Keratinocyte (primary cell): Measurements from ENCODE around the gene SIRT7. TPM values are rescaled to one million over a fixed set of nuclear protein-coding genes. Genes with fewer than 3 reads are reported as not detected.

Source experiments
- DNase-seq: peaks from one replicate; pipeline ENCODE4 v3.0.0-alpha.2; 2011; ENCODE audit warnings: low read depth, missing footprints, low spot score
- FAIRE-seq: peaks from 2 replicates; lab custom pipeline; 2011; peaks lifted over from hg19 to GRCh38; lab: Jason Lieb, UNC
- H2AFZ ChIP-seq: 2 replicates; pipeline ENCODE4 v1.6.0; 2012; ENCODE audit warnings: low read length, control low read depth, inconsistent platforms; ENCODE audit not compliant: control insufficient read depth
- H3K27ac ChIP-seq: 2 replicates; pipeline ENCODE4 v1.5.1; 2011; ENCODE audit warnings: low read length; ENCODE audit not compliant: control insufficient read depth, insufficient read depth
- H3K27me3 ChIP-seq: 3 replicates; pipeline ENCODE4 v1.6.0; 2011; ENCODE audit warnings: low read length; ENCODE audit not compliant: control insufficient read depth, insufficient read depth; ENCODE audit errors: extremely low read depth
- H3K36me3 ChIP-seq, 2 experiments: 2 replicates in 1 of 2; 3 replicates in 1 of 2; pipeline ENCODE4 v1.5.1; 2011; ENCODE audit warnings: low read length in 2 of 2, mild to moderate bottlenecking in 1 of 2; ENCODE audit not compliant: control insufficient read depth in 2 of 2, insufficient read depth in 2 of 2; ENCODE audit errors: extremely low read depth in 1 of 2
- H3K4me1 ChIP-seq: 3 replicates; pipeline ENCODE4 v1.5.1; 2011; ENCODE audit warnings: low read length; ENCODE audit not compliant: control insufficient read depth, insufficient read depth; ENCODE audit errors: extremely low read depth
- H3K4me2 ChIP-seq: 3 replicates; pipeline ENCODE4 v1.6.0; 2011; ENCODE audit warnings: low read depth, low read length; ENCODE audit not compliant: control insufficient read depth, insufficient read depth; ENCODE audit errors: extremely low read depth
- H3K4me3 ChIP-seq, 3 experiments: fragments of 200-600 bp in 1 of 3; sonication (generic) in 1 of 3; 2 replicates in 2 of 3; 3 replicates in 1 of 3; pipeline ENCODE4 v1.5.1; 2011 to 2016; ENCODE audit warnings: low read length in 3 of 3, mild to moderate bottlenecking in 3 of 3, control low read depth in 2 of 3, inconsistent platforms in 1 of 3, low read depth in 1 of 3, mixed read lengths in 1 of 3, mixed run types in 1 of 3, moderate library complexity in 1 of 3; ENCODE audit not compliant: control insufficient read depth in 2 of 3, insufficient read depth in 2 of 3; ENCODE audit errors: extremely low read depth in 1 of 3
- H3K79me2 ChIP-seq: 2 replicates; pipeline ENCODE4 v1.6.0; 2012; ENCODE audit warnings: low read length; ENCODE audit not compliant: control insufficient read depth, insufficient read depth
- H3K9ac ChIP-seq: 3 replicates; pipeline ENCODE4 v1.6.0; 2011; ENCODE audit warnings: low read length; ENCODE audit not compliant: control insufficient read depth, insufficient read depth; ENCODE audit errors: extremely low read depth
- H3K9me1 ChIP-seq: 3 replicates; pipeline ENCODE4 v1.6.0; 2011; ENCODE audit warnings: low read length; ENCODE audit not compliant: control insufficient read depth, insufficient read depth; ENCODE audit errors: extremely low read depth
- H3K9me3 ChIP-seq: 2 replicates; pipeline ENCODE4 v1.5.1; 2012; ENCODE audit warnings: low read depth, low read length; ENCODE audit not compliant: control insufficient read depth
- H4K20me1 ChIP-seq: 3 replicates; pipeline ENCODE4 v1.6.0; 2011; ENCODE audit warnings: low read length; ENCODE audit not compliant: control insufficient read depth, insufficient read depth; ENCODE audit errors: extremely low read depth
- CTCF ChIP-seq, 3 experiments: IDR thresholded peaks in 1 of 3; conservative IDR thresholded peaks in 1 of 3; optimal IDR thresholded peaks in 1 of 3; 2 replicates in 2 of 3; 3 replicates in 1 of 3; pipeline versions ENCODE3 to v1.5.1; 2011; ENCODE audit warnings: low read length in 3 of 3, mild to moderate bottlenecking in 3 of 3, moderate library complexity in 2 of 3, control low read depth in 1 of 3, inconsistent platforms in 1 of 3; ENCODE audit not compliant: insufficient read depth in 2 of 3; ENCODE audit errors: extremely low read depth in 1 of 3
- EZH2 ChIP-seq: IDR thresholded peaks from one replicate; pipeline ENCODE4 v1.6.1; 2012; ENCODE audit warnings: inconsistent platforms, mild to moderate bottlenecking, low read length, moderate library complexity
- dilution Hi-C: fragments of 300-500 bp; cut with MboI; formaldehyde crosslinking; loops from one replicate; pipeline ENCODE4 v1.7.0; 2020; ENCODE audit warnings: low sequenced_read_pairs; ENCODE audit not compliant: extremely low pct_ligation_motif_present
- polyA plus RNA-seq, 5 experiments: library from polyadenylated mRNA; depleted of rRNA in 3 of 5; stranded (reverse) in 3 of 5; stranded (forward) in 1 of 5; unstranded in 1 of 5; fragments of >200 nt; gene quantifications; 1 replicate in 1 of 5; 2 replicates in 3 of 5; 3 replicates in 1 of 5; pipeline versions ENCODE4 v1.2.1 to v1.2.3, GENCODE V29; 2011 to 2012; ENCODE audit warnings: missing spikeins in 2 of 5, low read depth in 1 of 5, low replicate concordance in 1 of 5

SIRT7 gene
- polyA plus RNA-seq, 1 donor (not counting 4 experiments of a cell fraction or from before 2014, with no cell fraction given), result 6.9 TPM

DNA sequence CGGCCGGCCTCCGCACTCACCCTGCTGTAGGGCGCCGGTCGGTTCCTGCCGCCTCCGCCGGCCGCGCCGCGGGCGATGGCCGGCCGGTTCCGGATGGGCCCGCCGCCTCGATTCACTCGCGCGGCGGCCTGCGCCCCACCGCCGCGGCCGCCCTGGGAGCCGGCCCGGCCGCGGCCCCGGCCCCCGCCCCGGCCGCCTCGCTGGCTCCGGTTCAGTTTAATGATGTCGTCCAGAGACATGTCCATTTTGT is 26.7 kb downstream of the SIRT7 start:
- no peak for TF ChIP-seq EZH2
- TF ChIP-seq CTCF (optimal IDR thresholded peaks at IDR 0.05 in 1 of 3, IDR thresholded peaks at IDR 0.05 in 1 of 3, conservative IDR thresholded peaks at IDR 0.05 in 1 of 3; ENCODE audit: extremely low read depth in 1 of 3, insufficient read depth in 2 of 3, low read length in 3 of 3), result no peak
- no peak for DNase-seq
- peaks cover 57% of the 10 kb centered on the region for H3K79me2 ChIP-seq
- H3K9me3 ChIP-seq, result no peaks in the 10 kb centered on the region
- no peaks in the 10 kb centered on the region for H3K27me3 ChIP-seq
- no peaks in the 10 kb centered on the region for H4K20me1 ChIP-seq
- H2AFZ ChIP-seq, result no peak overlapping the region
- H3K27ac ChIP-seq, result peak overlapping the region; percentile 82
- H3K9me1 ChIP-seq, result no peaks in the 10 kb centered on the region
- FAIRE-seq, result no peak
- H3K4me1 ChIP-seq, result peaks cover 13% of the 10 kb centered on the region
- H3K4me3 ChIP-seq, result peak overlapping the region; percentile 81 to 91 (median 88)
- H3K4me2 ChIP-seq, result no peak overlapping the region
- dilution Hi-C loops, result no loop called here
- H3K36me3 ChIP-seq, result peaks cover 31 to 32% of the 10 kb centered on the region in 2 experiments
- H3K9ac ChIP-seq, result peak overlapping the region; percentile 92

DNA sequence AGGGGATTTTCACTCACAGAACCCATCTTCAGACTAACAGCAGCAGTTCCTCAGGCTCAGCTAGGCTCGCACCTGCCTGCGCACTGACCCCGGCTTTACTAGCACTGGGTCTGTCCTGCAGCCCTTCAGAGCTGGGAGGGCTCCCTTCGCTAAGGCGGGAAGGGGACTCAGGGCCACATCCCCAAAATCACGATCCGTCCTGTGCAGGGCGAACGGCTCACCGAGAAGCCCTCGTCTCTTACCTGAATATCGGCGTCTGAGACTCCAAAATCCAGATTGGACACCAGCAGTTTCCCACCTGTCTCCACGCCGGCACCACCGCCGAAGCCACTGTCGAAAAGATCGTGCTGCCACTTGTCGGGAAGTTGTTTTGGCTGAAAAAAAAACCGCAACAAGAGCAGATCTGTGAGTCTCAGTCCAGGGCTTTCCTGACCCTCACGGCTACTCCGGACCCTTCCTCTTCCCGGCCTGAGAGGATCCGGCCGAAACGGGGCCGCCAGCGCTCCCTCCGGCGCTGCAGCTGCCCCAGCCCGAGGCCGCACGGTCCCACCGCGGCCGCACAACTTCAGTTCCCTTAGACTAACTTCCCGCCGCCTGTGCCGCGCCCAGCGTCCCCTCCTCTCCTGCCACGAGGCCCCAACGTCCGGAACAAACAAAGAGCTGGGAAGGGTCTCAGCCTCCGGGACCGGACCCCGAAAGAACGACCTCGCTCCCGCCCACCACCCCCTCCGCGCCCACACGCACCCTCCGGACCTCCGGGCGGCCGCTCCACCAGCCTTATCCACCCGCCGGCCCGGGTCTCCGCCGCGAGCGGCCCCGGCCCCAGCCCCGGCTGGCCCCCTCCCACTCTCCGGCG is 27.3 kb downstream of the SIRT7 start:
- Histone ChIP-seq H3K9me3 (no peaks in the 10 kb centered on the region), H3K27me3 (no peaks in the 10 kb centered on the region), H2AFZ (no peak overlapping the region), H4K20me1 (no peaks in the 10 kb centered on the region), H3K27ac (peak overlapping the region; percentile 82), H3K9me1 (no peaks in the 10 kb centered on the region), H3K4me1 (peaks cover 13% of the 10 kb centered on the region), H3K9ac (peak overlapping the region; percentile 92), H3K4me3 (peak overlapping the region; percentile 81 to 91 (median 88)), H3K36me3 (peaks cover 35 to 38% of the 10 kb centered on the region in 2 experiments), H3K4me2 (peak overlapping the region; percentile 97), H3K79me2 (peaks cover 60% of the 10 kb centered on the region)
- FAIRE-seq (no peak), DNase-seq (no peak)
- dilution Hi-C loops, result no loop called here
- no peak for TF ChIP-seq EZH2
- TF ChIP-seq CTCF (optimal IDR thresholded peaks at IDR 0.05 in 1 of 3, IDR thresholded peaks at IDR 0.05 in 1 of 3, conservative IDR thresholded peaks at IDR 0.05 in 1 of 3; ENCODE audit: extremely low read depth in 1 of 3, insufficient read depth in 2 of 3, low read length in 3 of 3), result no peak
